Smooth muscle cell (in vitro differentiated cells): Measurements from ENCODE around the gene HIPK2. TPM values are rescaled to one million over a fixed set of nuclear protein-coding genes. Genes with fewer than 3 reads are reported as not detected.

Experiments
- DNase-seq: peaks from one replicate; lab custom pipeline; 2025; ENCODE audit not compliant: unreplicated experiment; lab: John Stamatoyannopoulos, UW
- H2AFZ ChIP-seq: fragments of 200-600 bp; sonication (generic); 2 replicates; pipeline ENCODE4 v1.6.0; 2016; ENCODE audit warnings: antibody characterized with exemption, low read depth, mild to moderate bottlenecking
- H3F3A ChIP-seq: fragments of 200-600 bp; sonication (generic); 2 replicates; pipeline ENCODE4 v1.6.0; 2017; ENCODE audit warnings: antibody characterized with exemption, low read depth
- H3K27ac ChIP-seq: fragments of 200-600 bp; sonication (generic); 2 replicates; pipeline ENCODE4 v1.5.1; 2016; ENCODE audit warnings: low read depth, mild to moderate bottlenecking
- H3K27me3 ChIP-seq: fragments of 200-600 bp; sonication (generic); 2 replicates; pipeline ENCODE4 v1.6.1; 2016; ENCODE audit warnings: low read depth, mild to moderate bottlenecking
- H3K36me3 ChIP-seq: fragments of 200-600 bp; sonication (generic); 2 replicates; pipeline ENCODE4 v1.5.1; 2016; ENCODE audit warnings: low read depth
- H3K4me1 ChIP-seq: fragments of 200-600 bp; sonication (generic); 2 replicates; pipeline ENCODE4 v1.5.1; 2016; ENCODE audit warnings: low read depth
- H3K4me2 ChIP-seq: fragments of 200-600 bp; sonication (generic); 2 replicates; pipeline ENCODE4 v1.6.0; 2016; ENCODE audit warnings: mild to moderate bottlenecking
- H3K4me3 ChIP-seq: fragments of 200-600 bp; sonication (generic); 2 replicates; pipeline ENCODE4 v1.5.1; 2016; ENCODE audit warnings: mild to moderate bottlenecking
- H3K79me2 ChIP-seq: fragments of 200-600 bp; sonication (generic); 2 replicates; pipeline ENCODE4 v1.6.0; 2016; ENCODE audit warnings: low read depth, mild to moderate bottlenecking
- H3K9ac ChIP-seq: fragments of 200-600 bp; sonication (generic); 2 replicates; pipeline ENCODE4 v1.6.0; 2016; ENCODE audit warnings: low read depth
- H3K9me3 ChIP-seq: fragments of 200-600 bp; sonication (generic); replicated peaks from 2 replicates; pipeline ENCODE4 v1.5.1; 2016; ENCODE audit warnings: low read depth
- H4K20me1 ChIP-seq: fragments of 200-600 bp; sonication (generic); 2 replicates; pipeline ENCODE4 v1.6.0; 2016; ENCODE audit warnings: low read depth
- CTCF ChIP-seq: fragments of 200-600 bp; sonication (generic); IDR thresholded peaks from 2 replicates; pipeline ENCODE4 v1.5.1; 2017; ENCODE audit warnings: borderline replicate concordance, mild to moderate bottlenecking, antibody characterized with exemption; ENCODE audit not compliant: insufficient read depth, poor library complexity, severe bottlenecking
- WGBS: methylation state at CpG from one replicate; pipeline ENCODE4 v1.1.7; 2016; ENCODE audit warnings: low lambda C conversion rate; 5-methylcytosine and 5-hydroxymethylcytosine counted together
- polyA plus RNA-seq: library from polyadenylated mRNA; unstranded; fragments of >200 nt; fragmentation: Nextera tagmentation; extraction: Ambion mirVana; gene quantifications from 2 replicates; pipeline ENCODE4 v1.2.1, GENCODE V29; 2016
- total RNA-seq: library from RNA; depleted of rRNA; stranded (reverse); fragments of >200 nt; gene quantifications from 2 replicates; pipeline ENCODE4 v1.2.3, GENCODE V29; 2014

The HIPK2 gene
- total and polyA plus RNA-seq, 2 experiments from 2014 or later: 3.0 to 11.2 TPM

- Histone ChIP-seq H3K4me2 (no peak overlapping the region), H3K9ac (no peak overlapping the region), H3K36me3 (no peaks in the 10 kb centered on the region), H3K4me3 (no peak overlapping the region), H3F3A (no peaks in the 10 kb centered on the region), H2AFZ (no peak overlapping the region), H3K27ac (no peak overlapping the region), H3K79me2 (no peaks in the 10 kb centered on the region), H3K4me1 (peaks cover 10% of the 10 kb centered on the region), H3K9me3 (no peaks in the 10 kb centered on the region), H4K20me1 (no peaks in the 10 kb centered on the region), H3K27me3 (peaks cover 15% of the 10 kb centered on the region)
- 95% methylated on average over 3 of the region's 3 CpGs for WGBS
- no peak for TF ChIP-seq CTCF
- DNase-seq: no peak
These were observed 5.1 kb upstream of the HIPK2 start for GRCh38 chr7:139782932-139783331.

- peaks cover 11% of the 10 kb centered on the region for H3K4me1 ChIP-seq
- no peaks in the 10 kb centered on the region for H3K36me3 ChIP-seq
- peaks cover 34% of the 10 kb centered on the region for H3K79me2 ChIP-seq
- peak overlapping the region; percentile 90 for H3K4me2 ChIP-seq
- peaks cover 23% of the 10 kb centered on the region for H3F3A ChIP-seq
- H2AFZ ChIP-seq: peak overlapping the region; percentile 80
- H4K20me1 ChIP-seq: peaks cover 30% of the 10 kb centered on the region
- peak overlapping the region; percentile 91 for H3K9ac ChIP-seq
- no peak for DNase-seq
- 4% methylated on average over 11 of the region's 102 CpGs for WGBS
- peak overlapping the region; percentile 91 for H3K27ac ChIP-seq
- H3K4me3 ChIP-seq: peak overlapping the region; percentile 75
- no peaks in the 10 kb centered on the region for H3K27me3 ChIP-seq
- TF ChIP-seq CTCF: no peak
- no peaks in the 10 kb centered on the region for H3K9me3 ChIP-seq
These were observed 486 bp downstream of the HIPK2 start for GRCh38 chr7:139777133-139777891.

GRCh38 chr7:139776486-139777132 is 1.2 kb downstream of the HIPK2 start:
- 2% methylated on average over 25 of the region's 26 CpGs for WGBS
- H3K79me2 ChIP-seq: peaks cover 39% of the 10 kb centered on the region
- peak overlapping the region; percentile 90 for H3K4me2 ChIP-seq
- peak overlapping the region; percentile 91 for H3K9ac ChIP-seq
- peaks cover 37% of the 10 kb centered on the region for H4K20me1 ChIP-seq
- H3K36me3 ChIP-seq: no peaks in the 10 kb centered on the region
- TF ChIP-seq CTCF: no peak
- no peak for DNase-seq
- H2AFZ ChIP-seq: peak overlapping the region; percentile 80
- peak overlapping the region; percentile 75 for H3K4me3 ChIP-seq
- no peaks in the 10 kb centered on the region for H3K9me3 ChIP-seq
- H3K27ac ChIP-seq: peak overlapping the region; percentile 91
- peaks cover 11% of the 10 kb centered on the region for H3K4me1 ChIP-seq
- H3K27me3 ChIP-seq: no peaks in the 10 kb centered on the region
- H3F3A ChIP-seq: peaks cover 23% of the 10 kb centered on the region
